NOMO-1 treated with DMSO at 0.1 percent for 48 hours (cell line): Measurements from ENCODE around the gene KLF14.
A peak's percentile ranks its signal among the peaks of the same experiment; 100 is the strongest.
"Not testable (repeated sequence)": the region's sequence is repeated elsewhere in the genome, so short reads cannot be mapped to it uniquely, and the experiment has no call there.

Experiments used
- DNase-seq: peaks from one replicate; lab custom pipeline; 2025; ENCODE audit not compliant: unreplicated experiment; lab: John Stamatoyannopoulos, UW

The KLF14 gene

DNA sequence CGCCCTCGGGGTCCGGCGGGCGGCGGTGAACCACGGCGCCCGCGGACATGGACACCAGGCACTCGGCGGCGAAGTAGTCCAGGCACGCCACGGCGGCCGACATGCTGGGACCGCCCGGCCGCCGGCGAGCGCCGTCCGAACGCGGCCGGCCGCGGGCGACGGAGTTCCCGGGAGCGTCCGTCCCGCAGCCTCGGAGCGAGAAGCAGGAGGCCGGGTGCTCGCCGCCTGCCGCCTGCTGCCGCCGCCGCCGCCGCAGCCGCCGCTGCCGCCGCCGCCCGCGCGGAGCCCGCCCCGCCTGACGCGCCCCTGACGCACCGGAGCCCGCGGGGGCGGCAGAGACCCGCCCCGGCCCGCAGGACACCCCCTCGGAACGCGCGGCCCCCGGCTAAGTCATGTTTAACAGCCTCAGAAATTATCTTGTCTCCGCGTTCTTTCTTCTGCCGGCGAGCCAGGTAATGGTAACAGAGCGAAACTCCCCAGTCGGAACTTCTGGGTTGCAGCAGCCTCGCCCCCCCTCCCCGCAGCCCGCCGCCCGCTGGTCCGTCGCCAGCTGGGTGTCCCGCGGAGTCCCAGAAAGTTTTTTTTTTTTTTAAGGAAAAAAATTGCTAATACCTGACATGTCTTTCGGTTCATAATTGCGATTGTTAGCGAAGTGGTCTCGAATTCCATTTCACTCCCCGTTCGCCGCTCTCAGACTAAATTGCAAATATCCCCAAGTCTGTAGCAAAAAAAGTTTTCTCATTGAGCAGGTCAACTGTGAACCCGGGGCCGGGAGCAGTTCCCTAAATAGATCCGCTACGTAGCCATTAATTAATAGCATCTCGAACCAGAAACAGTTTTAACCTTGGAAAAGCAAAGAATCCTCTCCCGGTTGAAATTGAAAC lies at the start of gene KLF14:
Gene KLF14 (minus strand): TSS at position 277 of the 884 bp plus-strand sequence. CDS start 174 bp downstream, at position 103.
- no peak for DNase-seq

DNA sequence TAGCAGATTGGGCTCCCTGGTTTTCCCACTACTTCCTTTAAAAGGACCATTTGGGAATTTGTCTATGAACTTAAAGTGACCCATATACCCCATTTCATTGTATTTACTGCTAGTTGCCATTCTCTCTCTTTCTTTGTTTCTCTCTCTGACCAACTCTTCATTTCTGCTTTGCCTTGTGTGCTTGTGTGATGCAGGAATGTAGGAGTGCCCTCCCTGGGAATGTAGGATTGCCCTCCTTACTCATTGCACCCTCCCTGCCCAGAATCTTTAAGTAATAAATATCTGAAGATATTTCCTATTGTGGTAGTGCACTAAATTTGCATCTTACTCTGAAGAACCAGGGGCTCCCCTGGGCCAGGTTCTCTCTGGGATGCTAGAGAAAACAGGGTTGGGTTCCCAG lies 47.3 kb upstream of the KLF14 start:
- no peak for DNase-seq

DNA sequence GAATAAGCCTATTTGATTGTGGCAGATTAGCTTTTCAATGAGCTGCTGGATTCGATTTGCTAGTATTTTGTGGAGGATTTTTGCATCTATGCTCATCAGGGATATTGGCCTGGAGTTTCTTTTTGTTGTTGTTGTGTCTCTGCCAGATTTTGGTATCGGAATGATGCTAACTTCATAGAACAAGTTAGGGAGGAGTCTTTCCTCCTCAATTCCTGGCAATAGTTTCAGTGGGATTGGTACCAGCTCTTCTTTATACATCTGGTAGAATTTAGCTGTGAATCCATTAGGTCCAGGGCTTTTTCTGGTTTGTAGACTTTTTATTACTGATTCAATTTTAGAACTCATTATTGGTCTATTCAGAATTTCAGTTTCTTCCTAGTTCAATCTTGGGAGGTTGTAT lies 43.4 kb upstream of the KLF14 start:
- DNase-seq, result no peak

DNA sequence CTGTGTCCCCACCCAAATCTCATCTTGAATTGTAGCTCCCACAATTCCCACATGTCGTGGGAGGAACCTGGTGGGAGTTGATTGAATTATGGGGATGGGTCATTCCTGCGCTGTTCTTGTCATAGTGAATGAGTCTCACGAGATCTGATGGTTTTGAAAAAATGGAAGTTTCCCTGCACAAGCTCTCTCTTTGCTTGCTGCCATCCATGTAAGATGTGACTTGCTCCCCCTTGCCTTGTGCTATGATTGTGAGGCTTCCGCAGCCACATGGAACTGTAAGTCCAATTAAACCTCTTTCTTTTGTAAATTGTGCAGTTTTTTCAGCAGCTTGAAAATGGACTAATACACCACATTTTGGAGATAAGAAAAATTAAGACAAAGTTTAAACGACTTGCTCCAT lies 38.4 kb upstream of the KLF14 start:
- not testable (repeated sequence) for DNase-seq

DNA sequence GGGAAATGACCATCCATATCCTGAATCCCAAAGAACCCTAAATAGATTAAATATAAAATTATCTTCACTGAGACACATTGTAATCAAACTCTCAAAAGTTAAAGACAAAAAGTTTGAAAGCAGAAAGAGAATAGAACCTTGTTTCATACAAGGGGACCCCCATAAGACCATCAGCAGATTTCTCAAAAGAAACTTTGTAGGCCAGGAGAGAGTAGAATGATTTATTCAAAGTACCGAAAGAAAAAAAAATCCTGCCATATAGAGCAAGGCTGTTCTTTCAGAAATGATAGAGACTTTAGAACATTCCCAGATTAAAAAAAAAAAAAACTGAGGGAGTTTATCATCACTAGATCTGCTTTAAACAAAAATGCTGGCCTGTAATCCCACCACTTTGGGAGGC lies 34.8 kb upstream of the KLF14 start:
- DNase-seq, result no peak

DNA sequence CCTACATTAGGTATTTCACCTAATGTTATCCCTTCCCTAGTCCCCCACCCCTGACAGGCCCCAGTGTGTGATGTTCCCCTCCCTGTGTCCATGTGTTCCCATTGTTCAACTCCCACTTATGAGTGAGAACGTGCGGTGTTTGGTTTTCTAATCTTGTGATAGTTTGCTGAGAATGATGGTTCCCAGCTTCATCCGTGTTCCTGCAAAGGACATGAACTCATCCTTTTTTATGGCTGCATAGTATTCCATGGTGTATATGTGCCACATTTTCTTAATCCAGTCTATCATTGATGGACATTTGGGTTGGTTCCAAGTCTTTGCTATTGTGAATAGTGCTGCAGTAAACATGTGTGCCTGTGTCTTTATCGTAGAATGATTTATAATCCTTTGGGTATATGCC lies 30.6 kb upstream of the KLF14 start:
- DNase-seq, result not testable (repeated sequence)

DNA sequence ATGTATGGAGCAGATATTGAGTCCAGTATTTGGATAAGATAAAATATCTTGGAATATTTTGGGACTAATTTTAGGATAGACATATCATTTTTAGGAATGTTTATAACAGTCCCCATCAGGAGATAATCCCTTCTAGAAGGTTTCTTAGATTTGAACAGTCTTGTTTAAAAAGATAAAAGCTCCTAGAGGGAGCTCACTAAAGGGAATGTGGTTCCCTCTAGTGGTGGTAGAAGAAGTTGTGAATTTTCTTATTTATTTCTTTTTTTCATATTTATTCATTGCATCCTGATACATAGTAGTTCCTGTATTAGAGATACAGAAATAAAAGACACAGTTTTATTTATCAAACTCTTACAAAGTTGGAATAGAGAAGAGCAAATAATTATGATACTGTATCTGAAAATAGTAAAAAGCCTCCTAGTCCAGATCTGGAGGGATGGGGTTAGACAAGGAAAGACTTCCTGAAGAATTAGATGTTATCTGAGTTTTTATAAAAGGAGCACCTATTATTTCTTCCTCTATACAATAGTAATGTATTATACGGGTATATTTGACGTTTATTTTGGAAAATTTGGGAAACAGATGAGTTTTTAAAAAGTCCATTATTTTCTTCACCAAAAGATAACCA lies 24.5 kb upstream of the KLF14 start:
- peak; percentile 22 for DNase-seq

DNA sequence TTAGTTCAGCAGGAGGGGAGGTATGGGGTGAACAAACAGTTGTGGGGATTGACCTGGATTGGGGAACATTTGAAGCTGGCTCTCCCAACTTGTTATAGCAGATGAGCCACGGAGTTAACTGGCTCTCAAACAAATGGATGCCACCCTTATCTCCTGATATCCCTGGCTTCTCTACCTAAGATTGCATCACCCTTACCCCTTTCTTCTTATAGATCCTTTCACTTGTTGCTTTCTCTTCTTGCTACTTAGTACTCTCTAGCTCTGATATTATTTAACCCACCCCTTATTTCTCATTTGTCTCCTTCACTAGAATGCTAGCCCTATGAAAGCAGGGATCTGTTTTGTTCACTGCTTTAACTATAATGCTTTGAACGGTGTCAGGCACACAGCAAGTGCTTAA lies 22.3 kb upstream of the KLF14 start:
- no peak for DNase-seq

DNA sequence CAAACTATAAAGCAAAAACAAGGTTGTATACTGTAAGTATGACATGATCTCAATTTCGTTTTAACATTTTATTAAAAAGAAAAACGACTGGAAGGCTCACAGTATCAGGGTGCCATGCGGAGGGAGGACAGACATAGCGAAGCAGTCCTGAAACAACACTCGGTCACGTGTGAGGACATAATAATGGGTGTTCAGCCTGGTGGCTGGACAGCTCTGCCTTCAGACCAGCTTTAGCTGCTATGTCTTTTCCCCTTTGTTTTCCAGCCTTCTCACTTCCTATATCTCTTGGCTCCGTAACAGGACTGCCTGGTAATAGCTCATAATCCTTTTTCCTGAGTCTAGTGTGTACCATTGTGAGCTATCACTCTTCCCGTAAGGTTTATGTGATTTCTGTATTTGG lies 18.4 kb upstream of the KLF14 start:
- DNase-seq, result no peak

DNA sequence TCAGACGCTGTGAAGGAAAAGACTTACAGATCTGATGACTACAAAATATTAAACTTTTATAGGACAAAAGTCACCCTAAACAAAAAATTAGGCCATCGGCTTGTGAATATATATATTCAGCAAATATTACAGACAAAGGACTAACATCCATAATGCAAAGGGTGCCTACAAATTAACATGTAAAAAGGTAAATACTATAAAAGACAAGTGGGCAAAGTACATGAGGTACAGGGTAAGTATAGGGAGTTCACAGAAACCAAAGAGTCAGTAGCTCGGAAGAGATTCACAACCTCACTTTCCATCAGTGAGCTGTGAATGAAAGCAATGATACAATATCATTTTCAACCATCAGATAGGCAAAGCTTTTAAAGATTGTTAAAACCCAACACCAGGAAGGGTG lies 16.7 kb upstream of the KLF14 start:
- no peak for DNase-seq

DNA sequence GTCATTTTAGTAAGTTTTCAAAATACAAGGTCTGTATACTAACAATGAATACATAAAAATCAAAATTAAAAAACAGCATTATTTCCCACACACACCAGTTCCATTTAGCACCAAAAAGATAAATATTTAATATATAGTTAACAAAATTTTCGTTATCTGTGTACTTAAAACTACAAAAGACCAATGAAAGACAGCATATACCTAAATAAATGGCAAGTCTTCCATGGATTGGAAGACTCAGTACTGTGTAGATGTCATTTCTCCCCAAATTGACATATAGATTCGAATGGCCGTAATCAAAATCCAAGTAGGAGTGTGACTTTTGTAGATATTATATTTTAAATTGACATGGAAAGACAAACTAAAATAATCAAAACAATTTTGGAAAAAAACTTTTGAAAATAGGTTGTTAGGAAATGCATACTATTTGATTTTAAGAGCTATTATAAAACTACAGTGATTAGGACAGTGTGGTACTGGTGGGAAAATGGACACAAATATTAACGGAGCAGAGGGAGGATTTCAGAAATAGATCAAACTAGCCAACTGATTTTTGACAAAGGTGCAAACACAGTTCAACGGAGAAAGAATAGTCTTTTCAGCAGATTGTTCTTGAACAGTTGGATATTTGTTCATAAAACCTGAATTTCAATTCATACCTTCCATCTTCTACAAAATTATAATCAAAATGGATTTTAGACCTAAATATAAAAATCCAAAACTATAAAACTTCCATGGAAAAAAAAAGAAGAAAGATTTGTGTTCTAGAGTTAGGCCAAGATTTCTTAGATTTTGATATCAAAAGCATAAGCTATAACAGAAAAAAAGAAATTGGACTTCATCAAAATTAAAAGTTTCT lies 14.8 kb upstream of the KLF14 start:
- no peak for DNase-seq

DNA sequence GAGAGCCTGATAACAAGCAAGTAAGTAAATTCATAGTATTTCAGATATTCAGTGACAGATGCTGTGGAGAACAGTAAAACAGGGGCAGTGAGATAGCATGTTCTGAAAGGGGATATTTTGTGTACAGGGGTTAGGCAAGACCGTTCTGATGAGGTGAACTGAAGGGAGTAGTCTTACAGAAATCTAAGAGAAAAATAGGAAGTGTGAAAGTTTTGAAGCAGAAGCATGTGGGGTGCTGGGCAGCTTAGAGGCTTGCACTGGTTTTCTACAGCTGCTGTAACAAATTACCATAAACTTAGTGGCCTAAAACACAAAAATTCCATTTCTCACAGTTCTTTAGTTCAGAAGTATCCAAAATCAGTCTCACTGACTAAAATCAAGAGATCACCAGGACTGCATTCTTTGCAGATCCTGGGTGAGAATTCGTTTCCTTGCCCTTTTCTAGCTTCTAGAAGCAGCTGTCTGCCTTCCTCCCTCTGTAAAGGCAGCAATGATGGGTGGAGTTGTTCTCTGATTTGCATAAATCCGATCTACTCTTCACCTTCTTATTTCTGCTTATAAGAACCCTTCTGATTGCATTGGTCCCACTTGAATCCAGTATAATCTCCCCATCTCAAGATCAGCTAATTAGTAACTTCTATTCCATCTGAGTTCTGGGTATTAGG lies 7.5 kb upstream of the KLF14 start:
- DNase-seq, result peak; percentile 74

DNA sequence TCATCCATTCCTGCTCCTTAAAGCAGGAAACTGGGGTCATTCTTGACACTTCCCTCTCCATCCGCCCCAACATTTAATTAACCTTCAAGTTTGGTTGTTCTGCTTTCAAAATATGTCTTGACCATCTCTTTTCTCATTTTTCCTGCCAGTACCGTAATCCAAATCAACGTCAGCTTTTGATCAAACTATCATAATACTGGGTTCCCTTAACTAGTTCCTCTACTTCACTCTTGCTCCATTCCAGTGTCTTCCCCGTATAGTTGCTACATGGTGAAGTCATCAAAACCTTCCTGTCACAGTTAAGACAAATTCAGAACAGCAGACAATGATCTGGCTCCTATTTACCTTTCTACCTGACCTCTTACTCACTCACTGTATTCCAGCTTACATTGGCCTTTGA lies 6.6 kb upstream of the KLF14 start:
- no peak for DNase-seq

DNA sequence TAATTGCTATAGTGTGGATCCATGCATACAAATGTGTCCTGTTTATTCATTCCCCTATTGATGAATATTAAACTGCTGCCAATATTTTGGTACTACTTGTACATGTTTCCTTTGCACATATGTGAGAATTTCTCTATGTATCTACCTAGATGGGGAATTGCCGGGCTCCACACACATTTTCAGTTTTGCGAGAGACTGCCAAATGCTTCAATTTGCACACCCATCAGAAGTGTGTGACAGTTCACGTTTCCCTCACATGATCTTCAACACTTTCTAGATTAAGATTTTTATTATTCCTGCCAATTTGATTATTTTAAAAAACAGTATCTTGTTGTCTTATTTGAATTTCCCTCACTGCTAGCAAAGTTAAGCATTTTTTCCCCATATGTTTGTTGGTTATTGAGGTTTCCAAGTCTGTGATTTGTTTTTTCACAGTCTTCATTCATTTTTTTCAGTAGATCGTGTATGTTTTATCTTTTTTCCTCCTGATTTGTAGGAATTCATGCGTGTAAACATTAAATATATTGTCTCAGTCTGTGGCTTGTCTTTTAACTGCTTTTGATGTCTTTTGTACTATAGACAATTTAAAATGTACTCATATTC lies 2.4 kb upstream of the KLF14 start:
- DNase-seq, result no peak

DNA sequence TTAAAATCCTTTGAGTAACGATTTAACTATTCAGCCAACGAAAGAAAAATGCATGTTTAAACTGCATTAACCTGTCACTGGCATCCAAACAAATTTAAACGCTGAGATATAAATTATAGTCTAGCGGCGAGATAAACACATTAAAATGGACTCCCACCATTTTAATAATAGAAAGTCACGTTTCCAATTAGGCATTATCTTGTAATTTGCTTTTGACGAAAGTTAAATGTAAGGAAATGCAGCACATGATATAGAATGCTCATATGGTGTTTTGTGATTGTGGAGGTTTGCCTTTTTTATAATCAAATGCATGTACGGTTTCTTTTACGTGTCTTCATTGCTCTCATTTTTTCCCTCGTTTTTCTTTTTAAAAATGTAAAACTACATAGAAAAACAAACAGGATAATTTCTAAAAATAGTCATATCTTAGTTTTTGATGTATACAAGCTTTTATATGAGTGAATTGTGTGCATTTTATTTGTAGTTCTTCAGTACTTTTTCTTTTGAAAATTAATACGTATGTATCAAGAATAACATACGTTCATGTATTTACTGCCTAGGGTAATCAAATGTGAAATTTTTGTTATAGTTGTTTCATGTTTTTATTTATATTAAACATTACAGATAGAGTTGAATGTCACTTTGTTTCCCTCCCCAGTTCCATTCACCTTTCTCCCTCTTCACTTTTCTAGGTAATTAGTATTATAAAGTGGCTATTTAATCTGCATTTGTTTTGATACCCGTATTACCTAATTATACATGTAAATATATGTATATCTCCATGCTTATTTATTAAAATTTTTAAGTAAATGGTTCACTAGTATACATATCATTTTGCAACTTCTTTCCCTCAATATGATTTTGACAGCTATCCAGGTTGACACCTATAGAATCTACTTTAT lies 1.1 kb upstream of the KLF14 start:
- DNase-seq, result no peak

DNA sequence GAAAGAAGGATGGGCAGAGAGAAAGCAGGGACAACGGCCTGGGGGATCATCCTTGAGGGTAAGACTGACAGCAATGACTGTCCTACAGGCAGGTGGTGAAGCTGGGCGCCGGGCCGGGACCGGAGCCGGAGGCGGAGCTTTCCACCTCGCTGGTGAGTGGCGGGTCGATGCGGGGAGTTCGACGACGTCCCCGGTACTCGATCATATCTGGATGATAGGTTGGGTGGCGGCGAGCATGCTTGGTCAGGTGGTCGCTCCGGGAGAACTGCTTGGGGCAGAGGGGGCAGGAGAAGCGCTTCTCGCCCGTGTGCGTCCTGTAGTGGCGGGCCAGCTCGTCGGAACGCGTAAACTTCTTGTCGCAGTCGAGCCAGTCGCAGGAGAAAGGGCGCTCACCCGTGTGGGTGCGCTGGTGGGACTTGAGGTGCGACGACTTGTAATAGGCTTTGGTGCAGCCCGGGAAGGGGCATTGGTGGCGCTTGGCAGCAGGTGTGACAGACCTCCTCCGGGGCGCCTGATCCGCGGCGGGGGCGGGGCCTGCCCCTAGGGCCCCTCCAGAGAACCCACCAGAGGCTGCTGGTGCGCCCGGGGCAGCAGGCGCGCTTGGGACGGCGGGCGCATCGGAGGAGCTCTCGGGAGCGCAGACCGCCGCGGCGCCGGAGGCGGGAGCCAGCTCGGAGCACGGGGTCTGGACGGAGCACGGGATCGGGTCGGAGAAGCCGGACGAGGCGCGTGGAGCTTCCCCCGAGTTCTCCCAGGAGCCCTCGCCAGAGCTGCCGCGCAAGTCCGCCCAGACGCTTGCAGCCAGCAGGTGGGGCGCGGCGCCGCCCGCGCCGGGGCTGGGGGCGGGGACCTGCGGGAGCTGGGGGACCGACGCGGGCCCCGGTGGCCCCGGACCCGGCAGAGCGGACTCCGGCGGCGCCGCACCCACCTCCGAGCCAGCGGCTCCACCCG lies 752 bp downstream of the KLF14 start:
- no peak for DNase-seq

DNA sequence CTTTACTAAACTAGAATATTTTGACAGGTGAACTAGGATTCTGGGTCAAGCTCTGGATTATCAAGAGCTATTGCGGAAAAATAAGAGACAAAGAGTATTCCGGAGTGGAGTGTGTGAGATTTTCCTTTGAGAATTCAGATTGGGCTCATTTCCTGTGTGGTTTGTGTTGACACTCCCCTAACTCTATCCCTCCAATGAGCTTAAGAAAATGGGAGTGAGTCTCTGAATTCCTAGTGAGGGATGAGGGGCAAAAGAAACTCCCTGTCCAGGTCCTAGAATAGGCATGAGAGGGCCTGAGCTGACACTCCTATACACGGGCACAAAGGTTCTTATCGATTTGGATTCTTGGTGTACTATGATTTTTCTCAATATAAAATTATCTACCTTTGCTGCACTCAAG lies 10.2 kb downstream of the KLF14 start:
- no peak for DNase-seq

DNA sequence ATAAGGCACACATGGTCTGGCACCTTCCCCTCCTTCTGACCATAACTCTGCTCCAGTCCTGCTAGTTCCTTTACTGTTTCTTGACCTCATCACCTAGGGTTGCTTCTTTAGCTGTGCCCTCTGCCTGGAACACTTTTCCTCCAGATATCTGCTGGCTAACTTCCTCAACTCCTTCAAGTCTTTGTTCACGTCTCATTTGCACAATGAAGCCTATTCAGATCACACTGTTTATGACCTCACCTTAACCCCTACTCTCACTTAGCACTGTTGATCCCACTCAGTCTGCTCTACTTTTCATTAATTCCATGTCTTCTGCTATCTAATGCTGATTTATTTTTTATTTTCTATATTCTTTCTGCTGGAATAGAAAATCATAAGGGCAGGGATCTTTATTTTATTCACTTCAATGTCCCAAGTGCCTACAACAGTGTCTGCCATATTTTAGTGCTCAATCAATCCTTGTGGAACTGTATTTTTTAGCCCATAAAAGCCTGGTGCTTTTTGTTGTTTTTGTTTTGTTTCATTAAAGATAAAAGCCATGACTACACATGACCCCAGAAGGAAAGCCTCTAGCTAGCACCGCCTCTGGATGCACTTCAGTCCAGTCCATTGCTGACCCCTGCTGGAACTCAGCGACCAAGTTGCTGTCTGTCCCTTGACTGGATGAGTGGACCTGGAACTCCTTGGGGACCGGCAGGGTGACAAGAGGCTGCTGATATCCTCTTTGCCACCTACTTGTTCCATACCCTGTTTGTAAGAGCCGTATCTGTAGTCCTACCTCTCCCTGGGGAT lies 12.3 kb downstream of the KLF14 start:
- DNase-seq, result peak; percentile 24
